ENCODE results near the gene ARHGAP42.

- TF ChIP-seq POLR2AphosphoS5 (IDR thresholded peaks at IDR 0.05; ENCODE audit: low read depth, low read length) (no peak), POLR2A (IDR thresholded peaks at IDR 0.05; ENCODE audit: low read depth, low read length) (no peak), TAF1 (IDR thresholded peaks at IDR 0.05; ENCODE audit: borderline replicate concordance, low read depth, low read length) (no peak)
Observed at GRCh38 chr11:100833276-100833675, 146.2 kb downstream of the ARHGAP42 start.

Data from GM12892 (cell line).